Measurements from ENCODE around the gene ARHGEF7. TPM values are rescaled to one million over a fixed set of nuclear protein-coding genes. Genes with fewer than 3 reads are reported as not detected.

The ARHGEF7 gene
- total RNA-seq, 2 experiments from 2014 or later: 58.7 to 67.2 TPM

GRCh38 chr13:111225166-111225565 lies 110.1 kb downstream of the ARHGEF7 start:
- Mint-ChIP-seq H3K27me3 (no peaks in the 10 kb centered on the region), H3K4me3 (no peak overlapping the region), H3K27ac (no peak overlapping the region), H3K4me1 (peaks cover 24% of the 10 kb centered on the region), H3K36me3 (peaks cover 9% of the 10 kb centered on the region), H3K9me3 (ENCODE audit: low read depth) (no peaks in the 10 kb centered on the region)
- DNase-seq: no peak
- ATAC-seq: no peak
- CTCF ChIA-PET: interaction anchor here (0.9 to 4.8 kb wide), 4 partner anchors 9 to 158 kb away, joined by 3 to 34 read pairs (median 3); no protein-coding TSS in a partner anchor

- no peak overlapping the region for H3K4me3 Mint-ChIP-seq
- H3K27me3 Mint-ChIP-seq: no peaks in the 10 kb centered on the region
- H3K27ac Mint-ChIP-seq: no peak overlapping the region
- ATAC-seq: no peak
- H3K4me1 Mint-ChIP-seq: peaks cover 24% of the 10 kb centered on the region
- H3K9me3 Mint-ChIP-seq (ENCODE audit: low read depth): no peaks in the 10 kb centered on the region
- peaks cover 7% of the 10 kb centered on the region for H3K36me3 Mint-ChIP-seq
- no peak for DNase-seq
- CTCF ChIA-PET: interaction anchor here (0.6 to 4.8 kb wide), 2 partner anchors 158 to 403 kb away, joined by 3 to 34 read pairs; no protein-coding TSS in a partner anchor
Measured at GRCh38 chr13:111225810-111226546, 110.9 kb downstream of the ARHGEF7 start.

GRCh38 chr13:111227405-111227804 lies 112.3 kb downstream of the ARHGEF7 start:
- H3K4me1 Mint-ChIP-seq: peaks cover 22% of the 10 kb centered on the region

GRCh38 chr13:111228262-111229144 lies 113.4 kb downstream of the ARHGEF7 start:
- Mint-ChIP-seq H3K4me1 (peaks cover 16% of the 10 kb centered on the region), H3K36me3 (peaks cover 12% of the 10 kb centered on the region), H3K27me3 (no peaks in the 10 kb centered on the region), H3K27ac (no peak overlapping the region), H3K9me3 (ENCODE audit: low read depth) (no peaks in the 10 kb centered on the region), H3K4me3 (no peak overlapping the region)
- DNase-seq: no peak
- CTCF ChIA-PET: no interaction called here
- ATAC-seq: no peak

More at GRCh38 chr13:111227405-111227804, 112.3 kb downstream of the ARHGEF7 start:
- ATAC-seq (no peak), DNase-seq (no peak)
- Mint-ChIP-seq H3K36me3 (peaks cover 7% of the 10 kb centered on the region), H3K27ac (no peak overlapping the region), H3K9me3 (ENCODE audit: low read depth) (no peaks in the 10 kb centered on the region), H3K27me3 (no peaks in the 10 kb centered on the region), H3K4me3 (no peak overlapping the region)
- CTCF ChIA-PET: no interaction called here

DNA sequence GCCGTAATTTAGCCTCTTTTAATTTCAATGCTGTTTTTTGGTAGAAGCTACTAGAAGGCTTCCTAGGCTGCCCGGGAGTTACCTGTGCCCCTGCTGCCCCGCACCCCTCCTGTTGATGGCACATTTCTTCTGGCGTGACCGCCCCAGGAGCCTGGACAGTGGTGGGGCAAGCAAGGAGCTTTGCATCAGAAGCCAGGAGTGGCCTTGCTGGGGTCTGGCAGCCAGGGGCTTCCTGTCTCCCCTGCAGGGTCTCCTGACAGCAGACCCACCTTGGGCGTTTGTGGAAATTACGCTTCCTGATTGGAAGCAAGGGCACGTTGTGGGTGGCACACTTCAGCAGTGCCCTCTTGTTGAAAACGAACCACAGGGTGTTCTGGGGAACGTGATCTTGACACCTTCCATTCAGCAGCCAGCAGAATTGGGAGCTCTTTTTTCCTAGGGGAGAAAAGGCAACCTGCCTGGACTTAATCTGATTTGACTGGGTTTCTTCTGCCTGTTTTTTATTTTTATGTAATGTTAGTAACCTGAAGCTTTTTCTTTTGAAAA lies 115.3 kb downstream of the ARHGEF7 start:
- no peak overlapping the region for H3K4me3 Mint-ChIP-seq
- H3K36me3 Mint-ChIP-seq: peaks cover 24% of the 10 kb centered on the region
- DNase-seq: no peak
- H3K9me3 Mint-ChIP-seq (ENCODE audit: low read depth): no peaks in the 10 kb centered on the region
- H3K27me3 Mint-ChIP-seq: no peaks in the 10 kb centered on the region
- CTCF ChIA-PET: interaction anchor here (0.7 to 1.1 kb wide), 3 partner anchors 16 to 210 kb away, joined by 3 to 5 read pairs (median 4); no protein-coding TSS in a partner anchor
- H3K27ac Mint-ChIP-seq: no peak overlapping the region
- peaks cover 7% of the 10 kb centered on the region for H3K4me1 Mint-ChIP-seq
- ATAC-seq: no peak

DNA sequence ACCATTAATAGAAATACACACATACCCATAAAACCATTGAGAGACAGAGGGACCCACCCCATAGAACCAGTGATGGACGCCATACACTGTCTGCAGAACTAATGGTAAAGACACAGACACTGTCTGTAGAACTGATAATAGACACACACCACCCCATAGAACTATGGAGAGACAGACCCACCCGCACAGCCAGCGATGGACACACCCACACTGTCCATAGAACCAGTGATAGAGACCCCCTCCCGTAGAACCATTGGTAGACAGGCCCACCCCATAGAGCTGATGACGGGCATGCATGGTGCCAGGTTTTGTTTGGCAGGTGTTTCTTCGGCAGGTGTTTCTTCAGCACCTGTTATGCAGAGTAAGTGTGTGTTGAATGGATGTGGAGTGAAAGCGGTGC lies 117.1 kb downstream of the ARHGEF7 start:
- H3K27ac Mint-ChIP-seq: no peak overlapping the region
- H3K36me3 Mint-ChIP-seq: peaks cover 30% of the 10 kb centered on the region
- H3K9me3 Mint-ChIP-seq (ENCODE audit: low read depth): no peaks in the 10 kb centered on the region
- DNase-seq (peak; percentile 15), ATAC-seq (no peak)
- no peak overlapping the region for H3K4me3 Mint-ChIP-seq
- CTCF ChIA-PET: no interaction called here
- peaks cover 2% of the 10 kb centered on the region for H3K4me1 Mint-ChIP-seq
- no peaks in the 10 kb centered on the region for H3K27me3 Mint-ChIP-seq

- H3K9me3 Mint-ChIP-seq (ENCODE audit: low read depth): no peaks in the 10 kb centered on the region
- no peaks in the 10 kb centered on the region for H3K27me3 Mint-ChIP-seq
- no peak overlapping the region for H3K4me3 Mint-ChIP-seq
- H3K4me1 Mint-ChIP-seq: peaks cover 2% of the 10 kb centered on the region
- H3K36me3 Mint-ChIP-seq: peaks cover 32% of the 10 kb centered on the region
- no peak overlapping the region for H3K27ac Mint-ChIP-seq
- CTCF ChIA-PET: interaction anchor here (1.2 kb wide), 1 partner anchor 165 kb away, joined by 3 read pairs; no protein-coding TSS in a partner anchor
- no peak for ATAC-seq
- DNase-seq: peak; percentile 23
Measured at GRCh38 chr13:111233080-111233479, 118.0 kb downstream of the ARHGEF7 start.

GRCh38 chr13:111239764-111240670 lies 124.9 kb downstream of the ARHGEF7 start:
- H3K27me3 Mint-ChIP-seq: no peaks in the 10 kb centered on the region
- H3K9me3 Mint-ChIP-seq (ENCODE audit: low read depth): no peaks in the 10 kb centered on the region
- no peak overlapping the region for H3K27ac Mint-ChIP-seq
- CTCF ChIA-PET: no interaction called here
- no peak for DNase-seq
- no peaks in the 10 kb centered on the region for H3K4me1 Mint-ChIP-seq
- no peak for ATAC-seq
- peaks cover 31% of the 10 kb centered on the region for H3K36me3 Mint-ChIP-seq
- no peak overlapping the region for H3K4me3 Mint-ChIP-seq

DNA sequence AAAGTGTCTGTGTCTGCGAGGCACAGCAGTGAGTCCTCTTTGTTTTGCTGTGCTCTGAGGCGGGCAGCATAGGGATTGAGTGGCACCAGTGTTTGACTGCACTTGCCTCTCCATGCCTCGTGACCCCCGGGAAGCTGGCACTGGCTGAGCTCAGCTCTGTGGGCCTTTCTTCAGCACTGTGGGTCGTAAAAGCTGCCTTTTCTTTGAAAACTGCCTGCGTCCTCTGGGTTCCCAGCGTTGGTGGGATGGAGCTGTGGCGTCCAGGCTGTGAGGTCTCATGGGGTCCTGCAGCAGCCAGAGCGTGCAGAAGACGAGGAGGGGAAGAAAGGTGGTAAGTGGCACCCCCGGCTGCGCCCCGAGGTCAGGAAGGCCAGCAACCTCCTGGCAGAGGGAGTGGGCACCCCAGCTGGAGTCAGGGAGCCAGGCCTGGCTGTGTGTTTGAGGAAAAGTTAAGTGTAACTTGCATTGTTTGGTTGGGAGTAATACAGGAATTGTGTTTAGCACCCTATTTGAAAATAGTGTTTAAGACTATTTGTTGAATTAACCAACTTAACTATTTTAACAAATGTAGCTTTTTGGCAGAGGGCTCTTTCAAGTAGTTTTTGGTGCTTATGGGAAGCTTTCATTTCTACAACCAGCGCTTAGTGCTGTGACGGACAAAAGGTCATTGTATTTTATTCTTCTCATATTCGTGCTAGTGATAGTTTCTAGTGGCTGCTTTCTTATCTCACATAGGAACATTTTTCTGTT lies 126.1 kb downstream of the ARHGEF7 start:
- H3K4me1 Mint-ChIP-seq: peaks cover 3% of the 10 kb centered on the region
- no peak overlapping the region for H3K27ac Mint-ChIP-seq
- H3K9me3 Mint-ChIP-seq (ENCODE audit: low read depth): no peaks in the 10 kb centered on the region
- no peaks in the 10 kb centered on the region for H3K27me3 Mint-ChIP-seq
- CTCF ChIA-PET: no interaction called here
- H3K36me3 Mint-ChIP-seq: peaks cover 35% of the 10 kb centered on the region
- ATAC-seq (no peak), DNase-seq (no peak)
- no peak overlapping the region for H3K4me3 Mint-ChIP-seq

DNA sequence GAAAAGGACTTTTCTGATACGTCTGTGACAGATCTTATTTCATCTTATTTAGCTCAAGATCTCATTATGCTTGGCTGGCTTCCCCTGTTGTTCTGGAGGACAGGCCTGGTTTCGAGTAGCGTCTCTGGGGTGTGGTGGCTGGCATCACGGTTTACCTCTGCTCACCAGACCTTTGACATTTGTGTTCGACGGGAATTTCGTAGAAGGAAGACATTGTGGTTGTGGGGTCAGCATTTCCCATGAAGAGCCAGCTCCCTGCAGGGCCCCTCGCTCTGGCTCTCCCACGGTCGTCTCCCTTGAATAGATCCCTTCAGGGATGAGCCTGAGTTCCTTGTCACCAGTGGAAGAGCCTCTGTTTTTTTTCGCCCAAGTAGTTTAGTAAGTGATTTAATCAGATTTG lies 126.8 kb downstream of the ARHGEF7 start:
- no peaks in the 10 kb centered on the region for H3K9me3 Mint-ChIP-seq (ENCODE audit: low read depth)
- no peak for DNase-seq
- no peak overlapping the region for H3K27ac Mint-ChIP-seq
- peaks cover 39% of the 10 kb centered on the region for H3K36me3 Mint-ChIP-seq
- H3K4me3 Mint-ChIP-seq: no peak overlapping the region
- peaks cover 3% of the 10 kb centered on the region for H3K4me1 Mint-ChIP-seq
- ATAC-seq: no peak
- H3K27me3 Mint-ChIP-seq: no peaks in the 10 kb centered on the region
- CTCF ChIA-PET: no interaction called here

- no peaks in the 10 kb centered on the region for H3K27me3 Mint-ChIP-seq
- CTCF ChIA-PET: no interaction called here
- DNase-seq (no peak), ATAC-seq (no peak)
- peaks cover 3% of the 10 kb centered on the region for H3K4me1 Mint-ChIP-seq
- H3K36me3 Mint-ChIP-seq: peaks cover 39% of the 10 kb centered on the region
- no peaks in the 10 kb centered on the region for H3K9me3 Mint-ChIP-seq (ENCODE audit: low read depth)
- no peak overlapping the region for H3K27ac Mint-ChIP-seq
- no peak overlapping the region for H3K4me3 Mint-ChIP-seq
Measured at GRCh38 chr13:111242585-111242984, 127.5 kb downstream of the ARHGEF7 start.

GRCh38 chr13:111243981-111244380 lies 128.9 kb downstream of the ARHGEF7 start:
- Mint-ChIP-seq H3K4me1 (peaks cover 3% of the 10 kb centered on the region), H3K36me3 (peaks cover 46% of the 10 kb centered on the region), H3K27me3 (no peaks in the 10 kb centered on the region), H3K4me3 (no peak overlapping the region), H3K9me3 (ENCODE audit: low read depth) (no peaks in the 10 kb centered on the region), H3K27ac (no peak overlapping the region)
- CTCF ChIA-PET: no interaction called here
- ATAC-seq: no peak
- no peak for DNase-seq

Measured in activated CD8-positive, alpha-beta memory T cell treated with anti-CD3 and anti-CD28 coated beads, Interleukin-2, amount 10 ng/mL, durations not matched to agents 7 days and 5 days (primary cell).